Head of caudate nucleus (tissue), 42 donors: Measurements from ENCODE around the gene DLX2.
A peak's percentile ranks its signal among the peaks of the same experiment; 100 is the strongest.

Source experiments
- DNase-seq, 42 donors: peaks; one replicate each; pipeline versions ENCODE4 v3.0.0 to v3.0.0-alpha.2; 2020 to 2021; ENCODE audit warnings: mixed read lengths in 7 of 42
- intact Hi-C: fragments of 100-400 bp; cut with DNase I; formaldehyde crosslinking; loops from one replicate; pipeline ENCODE4 v1.15.0; 2022

The DLX2 gene

DNA sequence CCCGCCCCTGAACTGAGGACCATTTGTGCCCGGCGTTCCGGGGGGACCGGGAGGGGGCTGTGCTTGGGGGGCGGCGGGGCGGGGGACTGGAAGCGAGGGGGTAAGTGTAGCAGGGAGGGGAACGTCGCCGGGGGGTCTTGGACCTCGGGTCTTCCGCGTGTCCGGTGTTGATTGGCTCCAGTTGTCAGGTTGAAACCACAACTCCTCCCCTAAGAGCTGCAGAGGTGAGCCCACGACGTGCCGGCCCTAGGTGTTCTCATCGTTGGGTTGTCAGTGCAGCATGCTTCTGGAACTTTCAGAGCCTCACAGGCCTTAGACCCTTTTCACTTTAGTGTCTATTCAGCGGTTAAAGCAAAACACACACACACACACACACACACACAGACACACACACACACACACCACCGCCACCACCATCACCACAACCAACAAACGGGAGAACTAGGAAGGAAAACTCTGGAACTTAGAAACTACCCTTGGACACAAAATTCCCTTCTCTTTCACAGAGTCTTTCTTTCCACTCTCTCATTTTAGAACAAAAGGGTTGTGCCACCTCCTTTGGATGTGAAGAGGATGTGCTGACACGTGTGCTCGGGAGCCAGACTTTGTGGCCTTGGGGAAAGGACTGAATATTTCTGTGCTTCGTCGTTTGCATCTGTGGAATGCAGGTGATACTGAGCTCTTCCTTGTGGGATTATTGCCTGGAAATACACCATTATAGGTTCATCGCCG, 6.7 kb upstream of the DLX2 start:
- intact Hi-C loops, result loop anchor here (10.0 kb wide), 5 partner anchors 115 to 515 kb away; partner anchors contain the start of genes HAT1 and METAP1D
- no peak for DNase-seq

DNA sequence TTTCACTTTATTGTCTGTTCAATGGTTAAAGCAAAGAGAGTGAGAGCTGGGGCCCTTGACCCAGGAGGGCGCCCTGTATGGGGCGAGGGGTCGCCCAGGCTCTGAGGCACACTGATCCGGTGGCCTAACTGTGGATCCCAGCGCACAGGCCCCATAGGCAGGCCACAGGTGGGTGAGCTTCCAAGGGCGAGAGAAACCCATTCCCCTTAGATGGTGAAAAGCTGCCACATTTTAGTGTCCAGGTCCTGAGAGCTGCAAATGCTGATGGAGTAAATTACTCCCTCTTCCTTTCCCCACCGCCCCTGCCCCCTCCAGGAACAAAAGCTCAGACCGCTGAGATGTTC, 5.9 kb upstream of the DLX2 start:
- intact Hi-C loops, result loop anchor here (10.0 kb wide), 5 partner anchors 114 to 514 kb away; partner anchors contain the start of genes HAT1 and METAP1D
- no peak for DNase-seq

DNA sequence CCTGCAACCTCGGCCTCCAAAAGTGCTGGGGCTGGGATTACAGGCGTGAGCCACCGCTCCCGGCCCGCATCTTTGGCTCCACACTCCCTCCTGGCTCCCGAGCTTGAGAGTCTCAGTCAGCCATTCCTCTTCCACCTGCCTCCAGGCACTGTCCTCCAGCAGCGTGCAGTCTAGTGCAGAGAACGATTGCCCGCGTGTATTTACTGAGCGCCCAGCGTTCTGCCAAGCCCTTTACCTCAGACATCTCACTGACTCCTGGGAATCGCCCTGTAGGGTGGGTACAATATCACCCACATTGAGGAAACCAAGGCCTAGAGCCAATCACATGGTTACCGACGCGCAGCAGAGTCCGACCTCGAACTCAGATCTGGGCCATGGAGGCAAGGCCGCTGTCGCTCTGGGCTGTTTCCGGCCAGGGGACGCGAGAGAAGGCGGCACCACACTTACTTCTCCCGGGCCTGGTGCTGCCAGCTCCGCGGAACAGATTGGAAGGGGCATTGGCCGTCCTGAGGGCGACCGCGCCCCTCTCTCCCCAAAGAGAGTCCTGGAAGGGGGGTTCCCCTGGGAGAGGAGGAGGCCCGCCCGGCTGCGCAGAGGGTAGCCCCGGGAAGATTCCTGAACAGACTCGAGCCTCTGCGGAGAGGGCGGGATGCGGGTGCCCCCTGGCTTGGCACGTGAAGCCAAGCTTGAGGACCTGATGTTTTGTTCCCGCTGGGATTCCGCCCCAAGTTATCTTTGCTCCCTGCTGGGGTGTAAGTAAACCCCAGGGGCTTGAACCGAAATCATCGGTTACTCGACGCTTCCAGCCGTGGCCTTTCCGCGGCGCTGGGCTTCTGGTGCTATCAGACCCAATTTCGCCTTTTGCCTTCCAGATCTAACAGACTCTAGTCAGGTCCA, 5.2 kb upstream of the DLX2 start:
- intact Hi-C loops, result loop anchor here (10.0 kb wide), 5 partner anchors 113 to 513 kb away; partner anchors contain the start of genes HAT1 and METAP1D
- DNase-seq, result no peak

GRCh38 chr2:172106108-172106961, 3.6 kb upstream of the DLX2 start:
- peak in 3 of 42 donors; percentile 24 to 67 (median 34) for DNase-seq
- intact Hi-C loops, result loop anchor here (10.0 kb wide), 5 partner anchors 112 to 512 kb away; partner anchors contain the start of genes HAT1 and METAP1D

DNA sequence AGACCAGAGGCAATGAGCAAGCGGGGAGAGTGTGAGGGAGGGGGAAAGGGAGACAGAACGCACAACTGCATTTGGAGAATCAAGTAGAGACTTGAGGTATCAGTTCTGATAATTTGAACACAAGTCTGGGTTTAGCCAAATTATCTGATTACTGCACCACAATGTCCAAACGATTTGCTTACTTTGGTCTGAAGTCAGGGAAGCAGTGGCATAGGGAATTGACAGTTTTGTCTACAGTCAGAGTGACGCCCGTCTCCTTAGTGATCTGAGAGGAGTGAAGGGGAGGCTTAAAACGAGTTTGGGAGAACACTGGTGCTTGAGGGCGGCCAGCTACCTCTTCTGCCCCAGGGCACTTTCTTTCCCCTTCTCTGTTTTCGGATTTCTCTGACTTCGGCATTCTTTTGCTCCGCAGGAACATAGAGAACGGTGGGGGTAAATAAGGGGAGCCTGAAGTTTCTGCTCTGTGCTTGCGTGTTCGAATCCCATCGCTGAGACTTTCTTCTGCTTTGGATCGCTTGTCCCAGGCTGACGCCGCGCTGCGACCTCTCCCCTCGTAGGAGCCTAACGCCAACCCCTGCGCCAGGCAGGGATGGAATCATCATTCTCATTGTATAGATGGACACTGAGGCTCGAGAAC, 2.9 kb upstream of the DLX2 start:
- intact Hi-C loops, result loop anchor here (10.0 kb wide), 5 partner anchors 111 to 511 kb away; partner anchors contain the start of genes HAT1 and METAP1D
- DNase-seq, result peak in 1 of 42 donors; percentile 18

DNA sequence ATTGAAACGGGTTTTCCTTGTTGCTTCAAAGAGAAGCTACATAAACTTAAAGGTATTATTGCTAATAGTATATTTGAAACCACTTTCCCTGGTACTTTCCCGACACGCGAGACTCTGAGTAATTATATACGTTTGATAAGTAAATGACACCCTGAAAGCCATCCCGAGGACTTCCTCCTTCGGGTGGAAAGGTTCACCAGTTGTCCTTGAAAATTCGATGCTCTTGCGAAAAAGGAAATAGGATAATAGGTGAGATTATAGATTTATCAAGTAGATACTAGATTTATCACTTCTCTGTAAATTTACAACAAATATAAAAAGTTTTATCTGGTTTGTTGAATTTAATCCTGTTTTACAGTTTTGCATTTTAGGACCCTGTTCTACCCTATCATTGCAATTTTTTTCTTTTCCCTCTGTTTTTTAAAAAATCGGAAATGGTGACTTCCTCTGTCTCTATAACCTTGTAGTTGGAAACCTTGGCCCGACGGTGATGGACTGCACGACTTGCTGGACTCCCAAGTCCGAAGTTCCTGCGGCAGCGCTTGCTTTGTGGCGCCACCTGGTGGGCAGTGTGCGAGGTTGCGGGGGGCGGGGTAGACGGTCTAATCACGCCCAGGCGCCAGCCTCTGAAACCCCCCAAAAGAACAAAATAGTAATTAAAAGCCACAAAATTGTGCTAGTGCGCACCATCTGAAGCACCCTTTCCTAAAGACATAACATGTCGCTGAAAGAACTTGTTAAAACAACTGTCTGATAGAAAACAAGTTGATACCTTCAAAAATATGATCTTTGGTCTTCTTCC, 972 bp upstream of the DLX2 start:
- DNase-seq, result peak; percentile 47 to 93 (median 80)
- intact Hi-C loops, result loop anchor here (10.0 kb wide), 5 partner anchors 109 to 509 kb away; partner anchors contain the start of genes HAT1 and METAP1D

GRCh38 chr2:172101821-172102390, 794 bp downstream of the DLX2 start:
- intact Hi-C loops, result loop anchor here (10.0 kb wide), 5 partner anchors 107 to 507 kb away; partner anchors contain the start of genes HAT1 and METAP1D
- DNase-seq, result peak in 1 of 42 donors; percentile 33

GRCh38 chr2:172100935-172101820, 1.5 kb downstream of the DLX2 start:
- intact Hi-C loops, result loop anchor here (10.0 kb wide), 5 partner anchors 106 to 506 kb away; partner anchors contain the start of genes HAT1 and METAP1D
- DNase-seq, result peak in 1 of 42 donors; percentile 34

GRCh38 chr2:172100080-172100934, 2.4 kb downstream of the DLX2 start:
- intact Hi-C loops, result loop anchor here (10.0 kb wide), 5 partner anchors 106 to 506 kb away; partner anchors contain the start of genes HAT1 and METAP1D
- peak in 1 of 42 donors; percentile 34 for DNase-seq

- DNase-seq, result no peak
- intact Hi-C loops, result loop anchor here (10.0 kb wide), 5 partner anchors 105 to 505 kb away; partner anchors contain the start of genes HAT1 and METAP1D
These were observed 3.1 kb downstream of the DLX2 start for GRCh38 chr2:172099472-172100079.

- DNase-seq, result peak in 4 of 42 donors; percentile 12 to 54 (median 39)
- intact Hi-C loops, result no loop called here
These were observed 3.8 kb downstream of the DLX2 start for GRCh38 chr2:172098650-172099471.

DNA sequence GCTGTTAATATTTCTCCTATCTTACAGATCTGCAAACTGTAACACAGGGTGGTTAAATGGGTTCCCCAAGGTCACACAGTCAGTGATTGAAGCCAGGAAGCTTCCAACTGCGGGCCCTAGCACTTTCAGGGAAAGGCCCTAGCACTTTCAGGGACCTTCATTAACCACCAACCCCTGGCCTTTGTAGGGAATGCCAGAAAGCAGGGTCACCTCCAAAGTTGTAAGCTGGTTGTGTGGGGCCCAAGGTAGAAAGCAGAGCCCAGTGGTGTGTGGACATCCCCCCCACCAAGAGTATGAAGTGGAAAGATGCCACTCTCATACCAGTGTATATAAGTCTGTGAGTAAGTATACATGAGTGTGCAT, 4.4 kb downstream of the DLX2 start:
- peak in 2 of 42 donors; percentile 3 to 31 for DNase-seq
- intact Hi-C loops, result no loop called here

DNA sequence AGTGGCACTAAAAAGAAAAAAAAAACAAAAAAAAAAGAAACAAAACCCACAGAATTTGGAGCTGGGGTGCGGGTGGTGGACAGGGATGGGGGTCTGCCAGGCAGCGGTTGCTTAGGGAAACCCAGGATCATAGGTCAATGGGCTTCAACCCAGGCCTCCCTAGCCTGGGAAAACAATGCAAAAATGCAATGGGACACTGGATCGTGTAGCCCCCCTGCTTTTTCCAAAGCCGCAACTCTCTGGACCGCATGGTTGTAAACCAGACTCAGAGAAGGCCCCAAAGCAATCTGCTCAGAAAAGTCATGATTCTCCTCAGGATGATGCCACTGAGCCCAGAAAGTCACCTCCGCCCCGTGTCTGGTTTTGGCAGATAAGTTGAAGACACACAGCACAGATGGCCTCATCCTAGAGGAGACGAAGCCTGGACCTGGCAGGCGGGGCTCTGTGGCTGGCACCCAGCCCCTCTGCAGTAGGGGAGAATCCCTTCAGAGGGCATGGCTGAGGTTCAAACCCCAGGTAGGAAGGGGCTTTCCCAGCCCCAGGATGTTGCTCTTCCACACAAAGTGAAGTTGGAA, 5.1 kb downstream of the DLX2 start:
- DNase-seq, result peak in 1 of 42 donors; percentile 33
- intact Hi-C loops, result no loop called here
